Measurements from ENCODE around the gene REG1B. TPM values are rescaled to one million over a fixed set of nuclear protein-coding genes. Genes with fewer than 3 reads are reported as not detected.

REG1B gene
- total RNA-seq, 1 experiment from 2014 or later: 2.0 TPM

DNA sequence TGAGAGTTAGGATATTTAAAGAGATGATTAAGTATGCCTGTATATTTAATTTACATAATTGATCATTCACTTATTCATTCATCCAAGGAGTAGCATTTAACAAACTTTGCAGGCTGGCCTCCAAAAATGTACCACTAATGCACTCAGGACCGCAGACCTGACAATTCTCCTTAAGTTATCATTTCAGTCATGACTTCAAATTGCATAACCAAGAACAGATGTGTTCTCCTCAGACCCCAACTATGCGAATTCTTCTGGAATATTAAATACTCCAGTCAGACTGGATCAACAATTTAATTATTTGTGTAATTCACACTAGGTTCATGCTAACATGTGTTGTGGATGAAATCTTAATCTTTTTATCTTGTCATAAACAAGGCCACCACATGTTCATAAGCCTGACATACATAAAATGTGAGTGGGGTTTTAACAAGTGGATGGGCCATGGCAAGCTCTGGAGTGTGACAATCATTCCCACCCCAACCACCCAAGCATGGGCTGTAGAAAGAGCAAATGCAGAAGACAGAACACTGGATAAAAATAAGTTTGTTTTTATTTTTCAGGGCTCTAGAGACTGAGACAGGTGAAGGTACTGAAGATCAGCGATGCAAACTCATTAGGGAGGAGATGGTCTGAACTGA is 3.2 kb downstream of the REG1B start:
- intact Hi-C loops (cut with micrococcal nuclease; ENCODE audit: unreplicated experiment): no loop called here
- DNase-seq (ENCODE audit: low read depth, low spot score) (no peak), ATAC-seq (no peak)
- POLR2A ChIA-PET: no interaction called here
- Histone ChIP-seq H3K9me3 (ENCODE audit: control insufficient read depth, insufficient read depth, low read depth, low read length) (no peaks in the 10 kb centered on the region), H3K36me3 (ENCODE audit: control insufficient read depth, insufficient read depth, low read length) (no peaks in the 10 kb centered on the region), H3K27ac (ENCODE audit: low read length) (no peak overlapping the region), H3K4me3 (ENCODE audit: low read depth in 2 of 2, low read length in 2 of 2) (no peak overlapping the region), H3K27me3 (ENCODE audit: control insufficient read depth, insufficient read depth, low read length) (no peaks in the 10 kb centered on the region), H3K4me1 (ENCODE audit: control insufficient read depth, insufficient read depth, low read length) (no peaks in the 10 kb centered on the region)
- TF ChIP-seq SIN3A (IDR thresholded peaks at IDR 0.05; ENCODE audit: borderline replicate concordance, insufficient read depth, low read depth, low read length) (no peak), TCF7L2 (IDR thresholded peaks at IDR 0.05; ENCODE audit: low read depth, low read length) (no peak), POLR2AphosphoS5 (IDR thresholded peaks at IDR 0.05; ENCODE audit: low read depth, low read length) (no peak)
- TF ChIP-seq, protein P1, sequence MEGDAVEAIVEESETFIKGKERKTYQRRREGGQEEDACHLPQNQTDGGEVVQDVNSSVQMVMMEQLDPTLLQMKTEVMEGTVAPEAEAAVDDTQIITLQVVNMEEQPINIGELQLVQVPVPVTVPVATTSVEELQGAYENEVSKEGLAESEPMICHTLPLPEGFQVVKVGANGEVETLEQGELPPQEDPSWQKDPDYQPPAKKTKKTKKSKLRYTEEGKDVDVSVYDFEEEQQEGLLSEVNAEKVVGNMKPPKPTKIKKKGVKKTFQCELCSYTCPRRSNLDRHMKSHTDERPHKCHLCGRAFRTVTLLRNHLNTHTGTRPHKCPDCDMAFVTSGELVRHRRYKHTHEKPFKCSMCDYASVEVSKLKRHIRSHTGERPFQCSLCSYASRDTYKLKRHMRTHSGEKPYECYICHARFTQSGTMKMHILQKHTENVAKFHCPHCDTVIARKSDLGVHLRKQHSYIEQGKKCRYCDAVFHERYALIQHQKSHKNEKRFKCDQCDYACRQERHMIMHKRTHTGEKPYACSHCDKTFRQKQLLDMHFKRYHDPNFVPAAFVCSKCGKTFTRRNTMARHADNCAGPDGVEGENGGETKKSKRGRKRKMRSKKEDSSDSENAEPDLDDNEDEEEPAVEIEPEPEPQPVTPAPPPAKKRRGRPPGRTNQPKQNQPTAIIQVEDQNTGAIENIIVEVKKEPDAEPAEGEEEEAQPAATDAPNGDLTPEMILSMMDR (IDR thresholded peaks at IDR 0.05): no peak
- TF ChIP-seq, protein P2, sequence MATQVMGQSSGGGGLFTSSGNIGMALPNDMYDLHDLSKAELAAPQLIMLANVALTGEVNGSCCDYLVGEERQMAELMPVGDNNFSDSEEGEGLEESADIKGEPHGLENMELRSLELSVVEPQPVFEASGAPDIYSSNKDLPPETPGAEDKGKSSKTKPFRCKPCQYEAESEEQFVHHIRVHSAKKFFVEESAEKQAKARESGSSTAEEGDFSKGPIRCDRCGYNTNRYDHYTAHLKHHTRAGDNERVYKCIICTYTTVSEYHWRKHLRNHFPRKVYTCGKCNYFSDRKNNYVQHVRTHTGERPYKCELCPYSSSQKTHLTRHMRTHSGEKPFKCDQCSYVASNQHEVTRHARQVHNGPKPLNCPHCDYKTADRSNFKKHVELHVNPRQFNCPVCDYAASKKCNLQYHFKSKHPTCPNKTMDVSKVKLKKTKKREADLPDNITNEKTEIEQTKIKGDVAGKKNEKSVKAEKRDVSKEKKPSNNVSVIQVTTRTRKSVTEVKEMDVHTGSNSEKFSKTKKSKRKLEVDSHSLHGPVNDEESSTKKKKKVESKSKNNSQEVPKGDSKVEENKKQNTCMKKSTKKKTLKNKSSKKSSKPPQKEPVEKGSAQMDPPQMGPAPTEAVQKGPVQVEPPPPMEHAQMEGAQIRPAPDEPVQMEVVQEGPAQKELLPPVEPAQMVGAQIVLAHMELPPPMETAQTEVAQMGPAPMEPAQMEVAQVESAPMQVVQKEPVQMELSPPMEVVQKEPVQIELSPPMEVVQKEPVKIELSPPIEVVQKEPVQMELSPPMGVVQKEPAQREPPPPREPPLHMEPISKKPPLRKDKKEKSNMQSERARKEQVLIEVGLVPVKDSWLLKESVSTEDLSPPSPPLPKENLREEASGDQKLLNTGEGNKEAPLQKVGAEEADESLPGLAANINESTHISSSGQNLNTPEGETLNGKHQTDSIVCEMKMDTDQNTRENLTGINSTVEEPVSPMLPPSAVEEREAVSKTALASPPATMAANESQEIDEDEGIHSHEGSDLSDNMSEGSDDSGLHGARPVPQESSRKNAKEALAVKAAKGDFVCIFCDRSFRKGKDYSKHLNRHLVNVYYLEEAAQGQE (IDR thresholded peaks at IDR 0.05; ENCODE audit: insufficient read depth in 1 of 2, low read depth in 2 of 2, low read length in 1 of 2): no peak
- no TSS peak for BruUV-seq (replicated peaks)
- in situ Hi-C loops (cut with HindIII; ENCODE audit: low pct_unique_long_range_greater_than_20kb, low sequenced_read_pairs): no loop called here
- CTCF ChIA-PET: no interaction called here

DNA sequence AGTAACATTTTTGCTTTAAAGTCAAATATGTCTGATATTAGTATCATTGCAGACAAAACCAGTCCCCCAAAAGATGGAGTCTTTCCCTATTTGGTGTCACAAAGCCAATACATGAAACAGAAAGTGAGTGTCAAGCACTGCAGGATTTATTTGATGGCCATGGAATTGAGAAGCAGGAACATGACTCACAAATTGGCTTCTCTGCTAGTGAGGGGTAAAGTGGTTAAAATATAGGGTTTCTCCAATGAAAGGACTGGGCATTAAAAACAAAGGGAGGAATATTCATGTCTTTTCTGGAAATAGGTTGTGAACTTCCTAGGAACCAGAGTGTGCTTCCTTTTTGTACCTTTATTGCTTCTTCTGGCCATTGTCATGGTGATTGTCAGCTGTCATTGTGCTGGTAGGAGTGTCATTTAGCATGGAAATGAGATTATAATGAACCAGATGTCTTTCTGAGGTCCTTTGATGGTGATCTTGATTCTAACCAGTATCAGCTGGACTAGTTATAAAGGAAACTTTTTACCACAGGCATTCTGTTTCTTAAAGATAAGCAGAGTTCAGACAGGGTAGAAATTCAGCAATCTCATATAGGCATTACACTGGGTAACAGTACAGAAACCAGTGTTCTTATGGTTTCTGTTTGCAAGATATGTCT is 4.1 kb downstream of the REG1B start:
- no peaks in the 10 kb centered on the region for H3K4me1 ChIP-seq (ENCODE audit: control insufficient read depth, insufficient read depth, low read length)
- no peaks in the 10 kb centered on the region for H3K27me3 ChIP-seq (ENCODE audit: control insufficient read depth, insufficient read depth, low read length)
- intact Hi-C loops (cut with micrococcal nuclease; ENCODE audit: unreplicated experiment): no loop called here
- no peaks in the 10 kb centered on the region for H3K9me3 ChIP-seq (ENCODE audit: control insufficient read depth, insufficient read depth, low read depth, low read length)
- in situ Hi-C loops (cut with HindIII; ENCODE audit: low pct_unique_long_range_greater_than_20kb, low sequenced_read_pairs): no loop called here
- no peaks in the 10 kb centered on the region for H3K36me3 ChIP-seq (ENCODE audit: control insufficient read depth, insufficient read depth, low read length)
- ATAC-seq: no peak
- no peak overlapping the region for H3K4me3 ChIP-seq (ENCODE audit: low read depth in 2 of 2, low read length in 2 of 2)
- TF ChIP-seq, protein P1 (IDR thresholded peaks at IDR 0.05): no peak
- no peak for TF ChIP-seq TCF7L2 (IDR thresholded peaks at IDR 0.05; ENCODE audit: low read depth, low read length)
- TF ChIP-seq, protein P2 (IDR thresholded peaks at IDR 0.05; ENCODE audit: insufficient read depth in 1 of 2, low read depth in 2 of 2, low read length in 1 of 2): no peak
- TF ChIP-seq SIN3A (IDR thresholded peaks at IDR 0.05; ENCODE audit: borderline replicate concordance, insufficient read depth, low read depth, low read length): no peak
- no peak for TF ChIP-seq POLR2AphosphoS5 (IDR thresholded peaks at IDR 0.05; ENCODE audit: low read depth, low read length)
- no TSS peak for BruUV-seq (replicated peaks)
- no peak for DNase-seq (ENCODE audit: low read depth, low spot score)
- H3K27ac ChIP-seq (ENCODE audit: low read length): no peak overlapping the region
- ChIA-PET CTCF (no interaction called here), POLR2A (no interaction called here)
